SK-N-SH (cell line): Measurements from ENCODE around the gene LRP1. TPM values are rescaled to one million over a fixed set of nuclear protein-coding genes. Genes with fewer than 3 reads are reported as not detected.

Experiments
- CTCF ChIA-PET: fragments of 300-600, 350-600 bp; formaldehyde crosslinking; extraction: SDS; loops from one replicate; lab custom pipeline; 2021; lab: Yijun Ruan, JAX
- POLR2A ChIA-PET: fragments of 350-600 bp; sonication (Branson Sonifier 250); formaldehyde crosslinking; extraction: SDS; loops from one replicate; lab custom pipeline; 2020; ENCODE audit warnings: antibody characterized with exemption, inconsistent platforms; lab: Yijun Ruan, JAX
- DNase-seq: peaks from one replicate; pipeline ENCODE4 v3.0.0; 2012
- H2AFZ ChIP-seq: fragments of 200-600 bp; sonication (generic); 2 replicates; pipeline ENCODE4 v1.8.1; 2016; ENCODE audit warnings: antibody characterized with exemption, mild to moderate bottlenecking, low read depth
- H3F3A ChIP-seq: fragments of 200-600 bp; sonication (generic); replicated peaks from 2 replicates; pipeline ENCODE3; 2016; ENCODE audit warnings: antibody characterized with exemption, mild to moderate bottlenecking; ENCODE audit not compliant: insufficient read depth
- H3K27ac ChIP-seq, 2 experiments: fragments of 200-500 bp in 1 of 2; fragments of 200-600 bp in 1 of 2; sonication (Bioruptor generic) in 1 of 2; sonication (generic), shearing (Covaris generic) in 1 of 2; 2 replicates each; pipeline versions ENCODE4 v1.5.1 to v1.6.1; 2014 to 2016; ENCODE audit warnings: low read depth in 2 of 2, inconsistent platforms in 1 of 2, low read length in 1 of 2, mild to moderate bottlenecking in 1 of 2, mixed read lengths in 1 of 2
- H3K27me3 ChIP-seq: fragments of 200-600 bp; sonication (generic), shearing (Covaris generic); 2 replicates; pipeline ENCODE4 v1.6.1; 2016; ENCODE audit warnings: mixed run types; ENCODE audit not compliant: insufficient read depth
- H3K36me3 ChIP-seq, 2 experiments: fragments of 200-500 bp in 1 of 2; fragments of 200-600 bp in 1 of 2; sonication (Bioruptor generic) in 1 of 2; sonication (generic) in 1 of 2; replicated peaks in 1 of 2; 2 replicates each; pipeline versions ENCODE3 to v1.5.1; 2014 to 2016; ENCODE audit warnings: low read length in 1 of 2, mild to moderate bottlenecking in 1 of 2; ENCODE audit not compliant: insufficient read depth in 2 of 2, control insufficient read depth in 1 of 2
- H3K4me1 ChIP-seq, 2 experiments: fragments of 200-500 bp in 1 of 2; fragments of 200-600 bp in 1 of 2; sonication (Bioruptor generic) in 1 of 2; sonication (generic), shearing (Covaris generic) in 1 of 2; 2 replicates each; pipeline versions ENCODE4 v1.5.1 to v1.6.1; 2014 to 2016; ENCODE audit warnings: low read depth in 1 of 2, low read length in 1 of 2, mixed run types in 1 of 2; ENCODE audit not compliant: insufficient read depth in 2 of 2, control insufficient read depth in 1 of 2
- H3K4me2 ChIP-seq: fragments of 200-600 bp; sonication (generic), shearing (Covaris generic); 2 replicates; pipeline ENCODE4 v1.6.1; 2017; ENCODE audit warnings: mixed run types
- H3K4me3 ChIP-seq, 2 experiments: fragments of 200-500 bp in 1 of 2; fragments of 200-600 bp in 1 of 2; sonication (Bioruptor generic) in 1 of 2; sonication (generic), shearing (Covaris generic) in 1 of 2; 2 replicates each; pipeline versions ENCODE4 v1.5.1 to v1.8.1; 2014 to 2016; ENCODE audit warnings: low read depth in 2 of 2, inconsistent platforms in 1 of 2, low read length in 1 of 2, mild to moderate bottlenecking in 1 of 2, mixed read lengths in 1 of 2, moderate library complexity in 1 of 2
- H3K79me2 ChIP-seq: fragments of 200-600 bp; sonication (generic); 2 replicates; pipeline ENCODE4 v1.8.1; 2017; ENCODE audit warnings: mild to moderate bottlenecking; ENCODE audit not compliant: insufficient read depth
- H3K9ac ChIP-seq: fragments of 200-600 bp; sonication (generic); 2 replicates; pipeline ENCODE4 v1.6.1; 2017; ENCODE audit warnings: mixed run types
- H3K9me2 ChIP-seq: fragments of 200-600 bp; sonication (generic); 2 replicates; pipeline ENCODE4 v1.6.1; 2017; ENCODE audit warnings: mixed run types
- H3K9me3 ChIP-seq: fragments of 200-600 bp; sonication (generic); 2 replicates; pipeline ENCODE4 v1.6.1; 2017; ENCODE audit warnings: mixed run types, mild to moderate bottlenecking, moderate library complexity
- H4K20me1 ChIP-seq: fragments of 200-600 bp; sonication (generic); 2 replicates; pipeline ENCODE4 v1.6.1; 2017; ENCODE audit warnings: mild to moderate bottlenecking, mixed run types; ENCODE audit not compliant: insufficient read depth
- EP300 ChIP-seq, 2 experiments: IDR thresholded peaks; 2 replicates each; pipeline versions ENCODE4 v1.4.0 to v1.6.1; 2012; ENCODE audit warnings: borderline replicate concordance in 1 of 2, low read depth in 1 of 2, low read length in 1 of 2
- FOXJ3 ChIP-seq: sonication (generic); formaldehyde crosslinking; IDR thresholded peaks from 2 replicates; pipeline ENCODE4 v1.5.1; 2020; ENCODE audit warnings: mild to moderate bottlenecking, missing genetic modification reagents
- MXI1 ChIP-seq: IDR thresholded peaks from 2 replicates; pipeline ENCODE4 v1.6.1; 2012; ENCODE audit warnings: mild to moderate bottlenecking, low read depth, low read length, improper control_type of control experiment
- RFX5 ChIP-seq: IDR thresholded peaks from 2 replicates; pipeline ENCODE4 v1.6.1; 2012; ENCODE audit warnings: mild to moderate bottlenecking, improper control_type of control experiment, low read length
- SMC3 ChIP-seq: IDR thresholded peaks from 2 replicates; pipeline ENCODE4 v1.6.1; 2012; ENCODE audit warnings: low read depth, low read length, improper control_type of control experiment
- TEAD4 ChIP-seq: IDR thresholded peaks from 2 replicates; pipeline ENCODE4 v1.4.0; 2012; ENCODE audit warnings: mild to moderate bottlenecking, borderline replicate concordance; ENCODE audit not compliant: insufficient read depth
- YY1 ChIP-seq: IDR thresholded peaks from 2 replicates; pipeline ENCODE4 v1.4.0; 2012; ENCODE audit warnings: low read depth, mild to moderate bottlenecking
- WGBS: methylation state at CpG from one replicate; pipeline ENCODE4 v1.1.6; 2017; ENCODE audit warnings: low lambda C conversion rate; 5-methylcytosine and 5-hydroxymethylcytosine counted together
- polyA plus RNA-seq, 3 experiments: library from polyadenylated mRNA; depleted of rRNA; stranded (reverse); fragments of >200 nt; gene quantifications; 2 replicates each; pipeline ENCODE4 v1.2.3, GENCODE V29; 2012
- TF ChIP-seq, protein P1 (sequence below): fragments of 150-350 bp; IDR thresholded peaks from 2 replicates; pipeline ENCODE4 v1.6.1; 2017; ENCODE audit warnings: antibody characterized with exemption, low read length, low read depth, borderline replicate concordance
- TF ChIP-seq, protein P2 (sequence below): fragments of 150-350 bp; IDR thresholded peaks from 2 replicates; pipeline ENCODE4 v1.6.1; 2016; ENCODE audit warnings: mild to moderate bottlenecking, low read depth, low read length
- TF ChIP-seq, protein P3 (sequence below): IDR thresholded peaks from 2 replicates; pipeline ENCODE4 v1.6.1; 2012; ENCODE audit warnings: mild to moderate bottlenecking, low read depth, low read length, moderate library complexity

LRP1 gene
- polyA plus RNA-seq, 1 of the 3 experiments (the other 2 are of a cell fraction), result 55.0 TPM

DNA sequence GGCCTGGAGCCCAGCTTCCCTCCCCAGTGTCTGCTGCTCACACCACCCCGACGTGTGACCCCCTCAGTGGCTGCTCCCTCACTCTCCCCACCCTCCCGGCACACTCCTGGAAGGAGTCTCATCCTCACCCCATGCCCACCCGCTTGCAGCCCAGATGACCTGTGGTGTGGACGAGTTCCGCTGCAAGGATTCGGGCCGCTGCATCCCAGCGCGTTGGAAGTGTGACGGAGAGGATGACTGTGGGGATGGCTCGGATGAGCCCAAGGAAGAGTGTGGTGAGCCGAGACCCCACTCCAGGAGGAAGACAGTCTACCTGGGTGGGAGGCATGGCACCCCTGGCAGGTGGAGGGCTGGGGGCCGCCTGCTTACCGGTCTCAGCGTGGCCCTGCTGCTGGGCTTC, 73.3 kb downstream of the LRP1 start:
- Histone ChIP-seq H3K9me2 (no peaks in the 10 kb centered on the region), H3K4me1 (no peaks in the 10 kb centered on the region), H3K4me2 (no peak overlapping the region), H3K9ac (no peak overlapping the region), H3K4me3 (no peak overlapping the region), H3K36me3 (peaks cover 5 to 74% of the 10 kb centered on the region in 2 experiments), H3F3A (no peaks in the 10 kb centered on the region), H3K9me3 (no peaks in the 10 kb centered on the region), H3K27ac (no peak overlapping the region), H3K27me3 (no peaks in the 10 kb centered on the region), H3K79me2 (no peaks in the 10 kb centered on the region), H4K20me1 (no peaks in the 10 kb centered on the region), H2AFZ (no peak overlapping the region)
- CTCF ChIA-PET, result interaction anchor here (0.6 to 1.8 kb wide), 3 partner anchors 12 to 43 kb away, joined by 3 to 4 read pairs (median 3); no protein-coding TSS in a partner anchor
- TF ChIP-seq RFX5 (no peak), FOXJ3 (CRISPR knock-in tag) (no peak)
- 89% methylated on average over 15 of the region's 16 CpGs for WGBS
- DNase-seq, result no peak
- POLR2A ChIA-PET, result no interaction called here

DNA sequence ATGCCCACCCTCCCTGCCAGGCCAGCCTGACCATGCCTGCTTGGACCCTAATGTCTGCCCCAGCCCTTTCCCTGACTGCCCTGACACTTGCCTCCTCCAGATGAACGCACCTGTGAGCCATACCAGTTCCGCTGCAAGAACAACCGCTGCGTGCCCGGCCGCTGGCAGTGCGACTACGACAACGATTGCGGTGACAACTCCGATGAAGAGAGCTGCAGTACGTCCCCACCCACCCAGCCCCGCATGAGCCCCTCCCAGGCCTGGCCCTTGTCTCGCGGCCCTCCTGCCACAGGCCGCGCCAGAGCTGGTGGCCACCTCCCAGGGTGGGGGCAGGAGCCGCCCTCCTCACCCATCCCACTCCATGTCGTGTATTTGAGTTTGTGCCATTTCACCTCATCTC, 74.0 kb downstream of the LRP1 start:
- Histone ChIP-seq H3K9ac (no peak overlapping the region), H3K9me3 (no peaks in the 10 kb centered on the region), H3K27ac (no peak overlapping the region), H3K4me3 (no peak overlapping the region), H3K79me2 (no peaks in the 10 kb centered on the region), H2AFZ (no peak overlapping the region), H3K9me2 (no peaks in the 10 kb centered on the region), H3K4me1 (no peaks in the 10 kb centered on the region), H4K20me1 (no peaks in the 10 kb centered on the region), H3K4me2 (no peak overlapping the region), H3K27me3 (no peaks in the 10 kb centered on the region)
- TF ChIP-seq YY1, result no peak
- TF ChIP-seq, protein P1, sequence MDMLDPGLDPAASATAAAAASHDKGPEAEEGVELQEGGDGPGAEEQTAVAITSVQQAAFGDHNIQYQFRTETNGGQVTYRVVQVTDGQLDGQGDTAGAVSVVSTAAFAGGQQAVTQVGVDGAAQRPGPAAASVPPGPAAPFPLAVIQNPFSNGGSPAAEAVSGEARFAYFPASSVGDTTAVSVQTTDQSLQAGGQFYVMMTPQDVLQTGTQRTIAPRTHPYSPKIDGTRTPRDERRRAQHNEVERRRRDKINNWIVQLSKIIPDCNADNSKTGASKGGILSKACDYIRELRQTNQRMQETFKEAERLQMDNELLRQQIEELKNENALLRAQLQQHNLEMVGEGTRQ, result no peak
- no peak for TF ChIP-seq SMC3
- TF ChIP-seq EP300 (IDR thresholded peaks at IDR 0.05; ENCODE audit: borderline replicate concordance in 1 of 2, low read depth in 1 of 2, low read length in 1 of 2), result no peak
- TF ChIP-seq TEAD4, result no peak
- TF ChIP-seq, protein P2, sequence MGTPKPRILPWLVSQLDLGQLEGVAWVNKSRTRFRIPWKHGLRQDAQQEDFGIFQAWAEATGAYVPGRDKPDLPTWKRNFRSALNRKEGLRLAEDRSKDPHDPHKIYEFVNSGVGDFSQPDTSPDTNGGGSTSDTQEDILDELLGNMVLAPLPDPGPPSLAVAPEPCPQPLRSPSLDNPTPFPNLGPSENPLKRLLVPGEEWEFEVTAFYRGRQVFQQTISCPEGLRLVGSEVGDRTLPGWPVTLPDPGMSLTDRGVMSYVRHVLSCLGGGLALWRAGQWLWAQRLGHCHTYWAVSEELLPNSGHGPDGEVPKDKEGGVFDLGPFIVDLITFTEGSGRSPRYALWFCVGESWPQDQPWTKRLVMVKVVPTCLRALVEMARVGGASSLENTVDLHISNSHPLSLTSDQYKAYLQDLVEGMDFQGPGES, result no peak
- no peak for TF ChIP-seq MXI1
- TF ChIP-seq, protein P3, sequence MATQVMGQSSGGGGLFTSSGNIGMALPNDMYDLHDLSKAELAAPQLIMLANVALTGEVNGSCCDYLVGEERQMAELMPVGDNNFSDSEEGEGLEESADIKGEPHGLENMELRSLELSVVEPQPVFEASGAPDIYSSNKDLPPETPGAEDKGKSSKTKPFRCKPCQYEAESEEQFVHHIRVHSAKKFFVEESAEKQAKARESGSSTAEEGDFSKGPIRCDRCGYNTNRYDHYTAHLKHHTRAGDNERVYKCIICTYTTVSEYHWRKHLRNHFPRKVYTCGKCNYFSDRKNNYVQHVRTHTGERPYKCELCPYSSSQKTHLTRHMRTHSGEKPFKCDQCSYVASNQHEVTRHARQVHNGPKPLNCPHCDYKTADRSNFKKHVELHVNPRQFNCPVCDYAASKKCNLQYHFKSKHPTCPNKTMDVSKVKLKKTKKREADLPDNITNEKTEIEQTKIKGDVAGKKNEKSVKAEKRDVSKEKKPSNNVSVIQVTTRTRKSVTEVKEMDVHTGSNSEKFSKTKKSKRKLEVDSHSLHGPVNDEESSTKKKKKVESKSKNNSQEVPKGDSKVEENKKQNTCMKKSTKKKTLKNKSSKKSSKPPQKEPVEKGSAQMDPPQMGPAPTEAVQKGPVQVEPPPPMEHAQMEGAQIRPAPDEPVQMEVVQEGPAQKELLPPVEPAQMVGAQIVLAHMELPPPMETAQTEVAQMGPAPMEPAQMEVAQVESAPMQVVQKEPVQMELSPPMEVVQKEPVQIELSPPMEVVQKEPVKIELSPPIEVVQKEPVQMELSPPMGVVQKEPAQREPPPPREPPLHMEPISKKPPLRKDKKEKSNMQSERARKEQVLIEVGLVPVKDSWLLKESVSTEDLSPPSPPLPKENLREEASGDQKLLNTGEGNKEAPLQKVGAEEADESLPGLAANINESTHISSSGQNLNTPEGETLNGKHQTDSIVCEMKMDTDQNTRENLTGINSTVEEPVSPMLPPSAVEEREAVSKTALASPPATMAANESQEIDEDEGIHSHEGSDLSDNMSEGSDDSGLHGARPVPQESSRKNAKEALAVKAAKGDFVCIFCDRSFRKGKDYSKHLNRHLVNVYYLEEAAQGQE, result no peak
- TF ChIP-seq RFX5, result no peak
- TF ChIP-seq, all 33 proteins: peak for 0
- Histone ChIP-seq H3K36me3 (peaks cover 5 to 69% of the 10 kb centered on the region in 2 experiments), H3F3A (no peaks in the 10 kb centered on the region)
- ChIA-PET CTCF (interaction anchor here (1.0 to 1.8 kb wide), 3 partner anchors 10 to 42 kb away, joined by 3 to 5 read pairs (median 4); no protein-coding TSS in a partner anchor), POLR2A (no interaction called here)
- no peak for DNase-seq
- 96% methylated on average over 17 of the region's 19 CpGs for WGBS
